Activated naive CD8-positive, alpha-beta T cell (primary cell): ENCODE measurements around the gene PGC.

Experiments used
- H3K27ac Mint-ChIP-seq: one replicate; pipeline ENCODE4 v1.8.0; 2021; ENCODE audit warnings: mixed read lengths
- H3K27me3 Mint-ChIP-seq: one replicate; pipeline ENCODE4 v1.8.0; 2021; ENCODE audit warnings: mixed read lengths
- H3K36me3 Mint-ChIP-seq: one replicate; pipeline ENCODE4 v1.8.0; 2021; ENCODE audit warnings: mixed read lengths
- H3K4me1 Mint-ChIP-seq: one replicate; pipeline ENCODE4 v1.8.0; 2021; ENCODE audit warnings: low read depth, mixed read lengths
- H3K4me3 Mint-ChIP-seq: one replicate; pipeline ENCODE4 v1.8.0; 2021; ENCODE audit warnings: mild to moderate bottlenecking, mixed read lengths
- H3K9me3 Mint-ChIP-seq: one replicate; pipeline ENCODE4 v1.8.0; 2021; ENCODE audit warnings: low read depth, mixed read lengths

Gene PGC

DNA sequence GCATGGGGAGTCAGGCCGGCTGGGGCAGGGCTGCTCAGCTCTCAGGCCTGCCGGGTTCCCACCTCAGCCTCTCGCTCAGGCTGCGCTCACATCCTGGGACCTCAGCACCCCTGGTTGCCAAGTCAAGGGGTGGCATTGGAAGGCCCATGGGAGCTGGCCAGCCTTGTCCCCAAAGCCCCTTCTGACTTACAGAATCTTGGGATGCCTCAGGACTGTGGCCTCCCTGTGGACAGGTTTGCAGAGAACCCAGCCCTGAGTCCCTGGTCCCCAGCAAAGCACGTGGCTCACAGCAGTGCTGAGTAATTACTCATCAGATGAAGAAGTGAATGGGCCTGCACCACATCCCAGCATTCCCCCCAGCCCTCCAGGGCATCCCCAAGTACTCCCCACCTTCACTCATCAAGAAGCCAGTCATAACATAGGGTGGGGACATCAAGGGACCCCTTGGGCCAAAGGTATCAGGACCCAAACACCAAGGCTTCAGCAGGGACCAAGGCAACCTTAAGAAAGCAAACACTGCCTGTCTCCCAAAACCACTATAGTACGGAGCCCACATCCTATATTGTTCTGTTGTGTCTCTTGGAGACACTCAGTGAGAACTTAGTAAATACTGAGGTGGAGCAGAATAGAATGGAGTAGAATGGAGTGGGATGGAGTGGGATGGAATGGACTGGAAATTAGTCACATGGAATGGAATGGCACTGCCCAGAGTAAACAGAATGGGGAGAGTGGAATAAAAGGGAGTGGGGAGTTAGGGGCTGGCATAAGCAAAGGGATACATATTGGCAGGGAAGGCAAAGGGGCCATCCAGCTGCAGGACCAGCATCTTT lies 3.6 kb downstream of the PGC start:
- H3K9me3 Mint-ChIP-seq: no peaks in the 10 kb centered on the region
- H3K27me3 Mint-ChIP-seq: no peaks in the 10 kb centered on the region
- no peaks in the 10 kb centered on the region for H3K36me3 Mint-ChIP-seq
- H3K4me1 Mint-ChIP-seq: no peaks in the 10 kb centered on the region
- H3K4me3 Mint-ChIP-seq: no peak overlapping the region
- H3K27ac Mint-ChIP-seq: no peak overlapping the region

DNA sequence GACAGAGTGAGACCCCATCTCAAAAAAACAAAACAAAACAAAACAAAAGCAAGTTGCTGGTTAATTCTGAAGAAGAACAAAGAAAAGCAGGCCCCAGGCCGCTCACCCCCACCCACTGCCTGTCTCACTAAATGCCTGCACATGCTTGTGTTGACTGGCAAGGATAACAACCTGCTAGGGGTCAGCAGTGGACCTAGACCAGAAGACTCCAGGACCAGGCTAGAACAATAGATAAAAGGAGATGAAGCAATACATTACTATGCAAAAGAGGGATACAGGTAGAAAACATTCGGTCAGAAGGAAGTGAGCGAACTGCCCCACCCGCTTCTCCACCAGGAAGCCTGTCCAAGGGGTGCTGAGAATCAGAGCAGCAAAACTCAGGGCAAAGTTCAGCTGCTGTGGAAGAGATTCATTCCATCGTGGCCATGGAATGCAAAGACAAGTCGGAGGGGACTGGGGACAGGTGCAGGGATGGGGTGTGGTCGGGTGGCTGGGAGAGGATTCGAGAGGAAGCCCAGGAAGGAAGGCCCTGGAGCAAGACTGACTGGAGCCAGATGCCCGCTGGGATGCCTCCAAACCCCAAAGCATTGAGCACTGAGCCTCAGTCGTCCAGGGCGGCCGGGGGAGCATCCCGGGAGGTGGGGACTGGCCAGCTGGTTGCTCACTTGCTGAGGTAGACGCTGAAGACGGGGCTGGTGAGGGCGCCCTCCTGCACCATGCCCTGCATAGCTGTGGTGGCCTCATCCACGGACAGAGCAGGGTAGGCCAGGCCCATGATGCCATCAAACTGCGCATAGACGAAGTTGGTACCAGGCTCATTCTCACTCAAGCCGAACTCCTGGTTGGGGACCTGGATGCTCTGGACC lies 5.3 kb downstream of the PGC start:
- H3K27me3 Mint-ChIP-seq: no peaks in the 10 kb centered on the region
- H3K4me3 Mint-ChIP-seq: no peak overlapping the region
- H3K9me3 Mint-ChIP-seq: no peaks in the 10 kb centered on the region
- H3K4me1 Mint-ChIP-seq: no peaks in the 10 kb centered on the region
- no peaks in the 10 kb centered on the region for H3K36me3 Mint-ChIP-seq
- H3K27ac Mint-ChIP-seq: peak overlapping the region; percentile 41

DNA sequence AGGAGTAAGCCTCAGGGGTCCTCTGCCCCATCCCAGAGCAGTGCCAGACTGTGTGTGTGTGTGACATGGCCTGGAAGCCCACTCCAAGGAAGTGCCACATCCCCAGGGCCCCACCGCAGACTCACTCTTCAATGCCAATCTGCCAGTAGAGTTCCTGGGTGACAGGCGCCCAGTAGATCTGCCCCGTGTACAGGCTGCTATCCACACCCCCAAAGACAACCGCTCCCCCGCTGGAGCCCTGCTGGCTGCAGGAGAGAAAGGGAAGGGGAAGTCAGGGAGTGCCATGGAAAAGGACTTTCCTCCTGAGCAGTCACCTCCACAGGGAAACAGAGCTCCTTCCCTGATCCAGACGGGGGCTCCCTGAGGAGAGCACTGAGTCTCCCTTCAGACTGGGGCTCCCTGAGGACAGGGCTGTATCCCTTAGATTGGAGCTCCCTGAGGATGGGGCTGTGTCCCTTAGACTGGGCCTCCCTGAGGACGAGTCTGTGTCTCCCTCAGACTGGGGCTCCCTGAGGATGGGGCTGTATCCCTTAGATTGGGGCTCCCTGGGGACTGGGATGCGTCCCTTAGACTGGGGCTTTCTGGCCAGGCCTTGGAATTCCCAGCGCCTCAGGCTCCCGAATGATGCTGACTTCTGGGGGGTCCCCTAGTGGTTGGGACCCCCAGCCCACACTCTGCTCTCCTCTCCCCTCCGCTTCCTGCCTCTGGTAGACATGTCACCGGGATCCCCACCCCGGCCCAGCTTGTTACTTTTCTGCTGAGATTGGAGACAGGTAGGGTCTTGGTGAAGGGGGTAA lies 6.6 kb downstream of the PGC start:
- Mint-ChIP-seq H3K4me3 (no peak overlapping the region), H3K36me3 (no peaks in the 10 kb centered on the region), H3K9me3 (no peaks in the 10 kb centered on the region), H3K4me1 (peaks cover 2% of the 10 kb centered on the region), H3K27ac (no peak overlapping the region), H3K27me3 (no peaks in the 10 kb centered on the region)

DNA sequence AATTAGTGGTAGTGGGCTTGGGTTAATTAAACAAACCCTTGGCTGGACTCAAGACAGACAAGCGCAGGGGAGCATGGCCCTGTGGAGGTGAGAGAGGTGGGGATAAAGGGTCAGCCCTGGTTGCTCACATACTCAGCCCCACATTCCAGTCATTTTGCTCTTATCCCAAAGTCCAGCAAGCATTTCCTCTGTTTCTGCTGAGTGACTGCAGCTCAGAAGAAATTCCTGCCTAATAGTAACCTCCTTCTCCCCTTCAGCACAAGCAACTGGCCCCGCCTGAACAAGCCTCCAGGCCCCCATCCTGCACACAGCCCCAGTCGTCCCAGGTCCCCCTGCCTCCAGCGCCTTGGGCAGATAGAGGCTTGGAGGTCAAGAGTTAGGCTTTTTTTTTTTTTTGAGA lies 8.2 kb downstream of the PGC start:
- Mint-ChIP-seq H3K4me3 (no peak overlapping the region), H3K27me3 (no peaks in the 10 kb centered on the region), H3K4me1 (peaks cover 2% of the 10 kb centered on the region), H3K27ac (no peak overlapping the region), H3K9me3 (no peaks in the 10 kb centered on the region), H3K36me3 (no peaks in the 10 kb centered on the region)

DNA sequence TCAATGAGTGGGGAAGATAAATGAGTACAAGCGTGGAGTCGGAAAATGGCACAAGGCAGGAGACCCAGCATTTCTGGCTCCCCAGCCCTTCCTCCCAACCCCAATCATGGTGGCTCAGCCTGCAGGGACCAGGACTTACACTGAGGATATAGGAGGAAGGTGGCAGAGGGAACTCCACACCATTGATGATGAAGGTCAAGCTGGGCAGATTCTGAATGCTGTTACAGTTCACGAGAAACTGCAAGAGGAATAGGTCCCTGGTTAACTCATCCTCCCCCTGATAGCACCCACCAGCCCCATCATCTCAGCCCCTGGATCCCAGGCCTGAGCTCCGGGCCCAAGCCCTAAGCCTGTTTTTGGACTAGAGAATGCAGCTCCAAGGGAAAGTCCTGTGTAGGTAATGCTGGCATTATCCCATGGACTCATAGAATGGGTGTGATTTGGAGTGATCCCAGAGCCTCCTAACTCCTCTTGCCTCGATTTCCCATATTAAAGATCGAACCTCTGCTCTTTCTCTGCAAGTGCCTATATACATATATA lies 9.5 kb downstream of the PGC start:
- Mint-ChIP-seq H3K4me1 (peaks cover 14% of the 10 kb centered on the region), H3K4me3 (no peak overlapping the region), H3K27ac (no peak overlapping the region), H3K36me3 (no peaks in the 10 kb centered on the region), H3K9me3 (no peaks in the 10 kb centered on the region), H3K27me3 (no peaks in the 10 kb centered on the region)

DNA sequence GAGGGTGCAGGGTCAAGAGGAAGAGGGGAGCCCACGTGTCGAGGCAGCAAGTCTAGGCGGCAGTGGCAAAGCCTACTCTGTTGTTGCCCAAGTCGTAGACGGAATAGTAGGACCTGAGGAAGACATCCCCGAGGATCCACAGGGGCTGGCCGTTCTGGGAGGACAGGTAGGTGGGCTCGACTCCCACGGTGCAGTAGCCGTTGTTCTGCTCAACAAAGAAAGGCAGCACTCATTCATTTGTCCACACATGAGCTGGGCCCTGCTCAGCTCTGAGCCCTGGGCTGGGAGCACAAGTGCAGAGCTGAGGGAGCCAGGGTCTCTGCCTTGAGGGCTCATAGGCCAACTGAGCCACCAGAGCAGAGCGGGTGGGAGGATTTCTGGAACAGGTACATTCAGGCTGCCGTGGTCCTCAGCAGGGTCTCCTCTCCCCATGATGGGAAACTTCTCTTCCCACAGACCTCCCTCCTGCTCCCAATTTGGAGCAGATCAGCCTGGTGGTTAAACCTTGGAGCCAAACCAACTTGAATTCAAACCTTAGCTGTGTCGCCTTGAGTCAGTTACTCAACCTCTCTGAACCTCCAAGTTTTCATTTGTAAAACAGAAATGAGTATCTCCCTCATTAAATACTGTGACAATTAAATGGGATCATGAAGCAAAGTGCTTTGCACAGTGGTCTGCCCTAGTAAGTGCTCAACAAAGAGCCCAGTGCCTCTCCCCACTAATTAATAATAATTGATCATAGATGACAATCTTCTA lies 10.2 kb downstream of the PGC start:
- no peak overlapping the region for H3K4me3 Mint-ChIP-seq
- no peaks in the 10 kb centered on the region for H3K9me3 Mint-ChIP-seq
- peaks cover 19% of the 10 kb centered on the region for H3K4me1 Mint-ChIP-seq
- H3K27ac Mint-ChIP-seq: no peak overlapping the region
- H3K36me3 Mint-ChIP-seq: no peaks in the 10 kb centered on the region
- no peaks in the 10 kb centered on the region for H3K27me3 Mint-ChIP-seq

DNA sequence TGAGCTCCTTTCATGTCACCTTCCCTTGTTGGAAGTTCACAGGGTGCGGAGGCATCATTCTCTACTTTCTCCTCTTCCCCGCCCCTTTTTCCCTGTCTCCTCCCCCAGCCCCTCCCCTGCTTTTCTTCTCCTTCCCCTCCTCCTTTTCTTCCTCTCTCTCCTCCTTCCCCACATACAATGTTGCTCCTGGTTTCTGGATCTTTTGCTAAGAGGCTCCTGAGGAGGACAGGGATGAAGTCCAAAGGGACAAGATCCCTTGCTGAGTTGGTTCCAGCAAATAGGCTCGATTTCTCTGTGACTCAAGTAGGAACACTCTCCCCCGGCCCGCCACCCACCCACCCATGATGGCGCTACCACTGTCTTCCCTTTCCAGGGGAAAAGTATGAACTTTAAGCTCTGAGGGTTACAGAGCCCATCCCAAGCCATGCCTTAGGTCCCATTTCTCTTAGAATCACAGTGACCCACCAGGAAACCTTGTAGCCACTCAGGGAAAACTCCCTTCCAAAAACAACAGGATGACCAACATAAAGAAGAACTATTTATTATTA lies 10.9 kb downstream of the PGC start:
- Mint-ChIP-seq H3K36me3 (no peaks in the 10 kb centered on the region), H3K27me3 (no peaks in the 10 kb centered on the region), H3K4me1 (peaks cover 23% of the 10 kb centered on the region), H3K9me3 (no peaks in the 10 kb centered on the region), H3K4me3 (no peak overlapping the region), H3K27ac (no peak overlapping the region)

DNA sequence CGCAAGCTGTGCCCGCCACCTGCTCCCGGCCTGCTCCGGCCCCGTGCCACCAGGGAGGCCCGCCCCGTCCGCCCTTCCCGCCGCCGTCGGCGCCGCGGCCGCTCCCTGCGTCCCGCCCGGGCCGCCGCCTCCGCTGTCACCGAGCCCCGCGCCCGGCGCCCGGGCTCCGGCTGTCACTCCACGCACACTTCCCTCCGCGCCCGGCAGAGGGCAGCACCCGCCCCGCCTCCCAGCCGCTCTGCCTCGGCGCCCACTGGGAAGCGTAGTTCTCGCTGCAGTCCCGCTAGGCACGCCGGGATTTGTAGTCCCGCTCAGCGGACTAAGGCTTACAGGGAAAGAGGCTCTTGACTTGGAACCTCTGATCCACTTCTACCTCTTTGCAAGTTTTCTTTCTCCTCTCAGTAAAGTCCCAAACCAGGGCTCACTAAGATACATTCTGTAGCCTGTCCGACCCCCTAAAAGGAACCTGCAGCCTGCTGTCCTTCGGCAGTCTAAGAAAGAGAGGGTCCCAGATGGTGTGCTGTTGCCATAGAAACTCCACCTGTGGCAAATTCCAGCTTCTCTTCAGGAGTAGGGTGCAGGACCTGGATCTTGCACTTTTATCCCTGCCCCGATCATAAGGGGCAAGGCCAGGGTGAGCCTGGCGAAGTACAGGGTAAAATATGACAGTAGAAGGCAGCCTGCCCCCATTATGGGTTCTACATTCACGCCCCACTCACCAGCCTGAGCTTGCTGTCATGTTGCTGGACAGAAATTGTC lies 11.6 kb downstream of the PGC start, which contains the start of gene TFEB:
TFEB (minus strand) TSS at position 182 of the 759 bp plus-strand sequence. CDS start 44,395 bp downstream, outside the sequence.
- peaks cover 29% of the 10 kb centered on the region for H3K4me1 Mint-ChIP-seq
- H3K27ac Mint-ChIP-seq: no peak within 1 kb of the TSS
- peak within 1 kb of the TSS; percentile 77 for H3K4me3 Mint-ChIP-seq
- H3K36me3 Mint-ChIP-seq: no peaks in the 10 kb centered on the region
- no peaks in the 10 kb centered on the region for H3K27me3 Mint-ChIP-seq
- no peaks in the 10 kb centered on the region for H3K9me3 Mint-ChIP-seq

DNA sequence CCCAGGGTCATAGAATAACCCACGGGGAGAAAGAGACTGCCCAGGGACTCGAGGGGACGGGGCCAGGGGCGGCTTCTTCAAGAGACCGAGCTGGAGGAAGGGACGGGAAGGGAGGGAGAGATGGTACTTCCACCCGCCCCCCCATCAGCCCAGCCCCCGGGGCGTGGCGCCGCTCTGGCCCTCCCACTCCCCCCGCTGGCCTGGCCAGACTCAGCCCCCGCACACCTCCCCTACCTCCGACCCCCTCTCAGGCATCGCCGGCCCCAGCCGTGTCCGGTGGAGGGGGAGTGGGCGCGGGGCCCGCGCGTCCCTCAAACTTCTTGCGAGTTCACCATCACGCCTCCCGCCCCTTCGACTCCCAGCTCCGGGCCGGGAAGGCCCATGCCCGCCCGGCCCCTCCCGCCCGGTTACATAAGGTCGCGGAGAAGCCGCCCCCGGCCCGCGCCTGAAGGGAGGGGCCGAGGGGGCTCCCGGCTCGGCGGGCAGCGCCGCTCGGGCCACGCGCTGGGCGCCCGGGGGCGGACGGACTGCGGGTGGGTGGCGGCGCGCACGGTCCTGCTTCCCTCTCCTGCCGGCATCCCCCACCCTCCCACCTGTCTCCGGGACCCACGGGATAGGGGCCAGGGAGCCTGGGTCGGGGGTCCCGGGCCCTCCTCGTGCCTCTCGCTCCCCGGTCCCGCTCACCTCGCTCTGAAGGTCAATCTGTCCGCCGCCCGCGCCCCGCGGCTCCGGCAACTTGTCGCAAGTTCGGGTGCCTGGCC lies 12.4 kb downstream of the PGC start:
- Mint-ChIP-seq H3K27me3 (no peaks in the 10 kb centered on the region), H3K27ac (no peak overlapping the region), H3K4me1 (peaks cover 36% of the 10 kb centered on the region), H3K4me3 (peak overlapping the region; percentile 63), H3K9me3 (no peaks in the 10 kb centered on the region), H3K36me3 (no peaks in the 10 kb centered on the region)

DNA sequence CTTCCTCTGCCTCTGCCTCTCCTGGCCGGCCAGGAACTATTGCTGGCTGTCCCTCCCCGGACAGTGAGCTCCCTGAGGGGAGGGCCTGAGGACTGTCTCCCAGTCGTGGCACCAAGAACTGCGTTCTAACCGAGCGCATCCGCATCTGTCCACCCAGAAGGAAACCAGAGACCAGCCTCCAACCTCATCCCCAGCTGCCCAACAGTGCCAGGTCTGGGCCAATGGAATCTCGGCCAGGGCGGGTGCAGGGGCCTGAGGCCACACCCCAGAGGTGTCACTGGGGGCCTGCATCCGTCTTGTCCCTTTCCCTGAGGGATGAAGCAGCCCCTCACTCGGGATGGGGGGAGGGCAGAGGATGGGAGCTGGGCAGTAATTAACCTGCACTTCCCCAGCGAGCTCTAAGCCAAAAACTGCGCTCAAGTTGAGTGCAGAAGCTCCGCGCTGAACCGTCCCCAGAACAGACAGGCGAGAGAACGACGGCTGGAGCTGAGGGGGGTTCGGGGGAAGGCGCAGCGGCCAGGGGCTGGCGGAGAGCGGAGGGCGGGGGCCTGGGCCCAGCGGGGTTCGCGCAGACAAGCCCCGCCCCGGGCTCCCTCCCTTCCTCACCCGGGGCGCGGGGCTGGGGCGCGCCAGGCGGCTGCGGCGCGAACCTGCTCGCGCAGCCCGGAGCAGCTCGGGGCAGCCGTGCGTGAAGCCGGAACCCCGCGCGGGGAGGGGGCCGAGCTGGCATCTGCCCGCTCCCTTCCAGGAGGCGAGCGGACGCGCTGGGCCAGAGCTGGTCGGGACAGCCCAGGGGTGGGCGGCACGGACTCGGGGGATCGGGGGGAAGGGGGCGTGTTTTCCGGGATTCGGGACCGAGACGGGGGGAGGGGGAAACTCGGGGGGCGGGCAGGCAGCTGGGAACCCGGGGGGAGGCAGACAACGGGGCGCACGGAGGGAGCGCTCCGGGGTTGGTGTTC lies 13.2 kb downstream of the PGC start:
- no peak overlapping the region for H3K27ac Mint-ChIP-seq
- no peaks in the 10 kb centered on the region for H3K27me3 Mint-ChIP-seq
- H3K9me3 Mint-ChIP-seq: no peaks in the 10 kb centered on the region
- H3K4me1 Mint-ChIP-seq: peaks cover 42% of the 10 kb centered on the region
- no peaks in the 10 kb centered on the region for H3K36me3 Mint-ChIP-seq
- peak overlapping the region; percentile 80 for H3K4me3 Mint-ChIP-seq

DNA sequence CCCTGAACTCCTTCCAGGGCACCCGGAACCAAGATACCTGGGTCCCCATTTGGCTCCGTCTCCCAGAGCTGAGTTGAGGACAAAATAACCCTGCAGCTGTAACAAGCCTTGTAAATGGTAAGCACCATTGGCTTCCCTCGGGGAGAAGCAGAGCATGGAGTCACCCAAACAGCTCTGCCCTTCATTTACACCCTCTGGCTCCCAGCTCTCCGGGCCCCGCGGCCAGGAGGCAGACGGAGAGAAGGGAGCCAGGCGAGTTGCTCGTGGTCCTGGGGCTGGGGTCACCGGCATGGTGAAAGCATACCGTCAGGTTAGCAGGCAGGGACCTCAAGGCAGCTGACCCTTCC lies 13.9 kb downstream of the PGC start:
- Mint-ChIP-seq H3K9me3 (no peaks in the 10 kb centered on the region), H3K27me3 (no peaks in the 10 kb centered on the region), H3K27ac (no peak overlapping the region), H3K4me3 (peak overlapping the region; percentile 80), H3K36me3 (no peaks in the 10 kb centered on the region), H3K4me1 (peaks cover 44% of the 10 kb centered on the region)
